Fibroblast of skin of left quadriceps (primary cell): ENCODE measurements around the gene SLAMF1.

Source experiments
- DNase-seq, 2 experiments: peaks; one replicate each; pipeline ENCODE4 v3.0.0-alpha.2; 2013; ENCODE audit warnings: low read depth in 2 of 2

Gene SLAMF1

DNA sequence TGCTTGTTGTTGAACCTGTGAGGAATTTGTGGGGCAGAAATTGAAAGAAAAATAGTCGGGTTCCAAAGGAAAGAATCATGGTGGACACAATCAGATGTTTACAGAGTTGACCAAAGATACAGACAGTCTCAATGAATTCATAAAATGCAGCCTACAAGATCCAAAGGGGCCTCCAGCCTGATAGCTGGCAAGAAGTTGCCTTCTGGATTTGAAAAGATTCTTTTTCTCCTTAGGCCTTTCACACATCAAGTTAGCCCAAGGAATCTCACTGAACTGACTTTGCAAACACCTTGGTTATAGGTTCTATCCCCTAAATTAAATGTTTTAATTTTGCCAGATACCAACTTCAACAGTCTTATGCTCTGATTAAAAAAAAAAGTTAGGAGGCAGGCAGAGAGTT is 21.5 kb downstream of the SLAMF1 start:
- DNase-seq, result no peak

DNA sequence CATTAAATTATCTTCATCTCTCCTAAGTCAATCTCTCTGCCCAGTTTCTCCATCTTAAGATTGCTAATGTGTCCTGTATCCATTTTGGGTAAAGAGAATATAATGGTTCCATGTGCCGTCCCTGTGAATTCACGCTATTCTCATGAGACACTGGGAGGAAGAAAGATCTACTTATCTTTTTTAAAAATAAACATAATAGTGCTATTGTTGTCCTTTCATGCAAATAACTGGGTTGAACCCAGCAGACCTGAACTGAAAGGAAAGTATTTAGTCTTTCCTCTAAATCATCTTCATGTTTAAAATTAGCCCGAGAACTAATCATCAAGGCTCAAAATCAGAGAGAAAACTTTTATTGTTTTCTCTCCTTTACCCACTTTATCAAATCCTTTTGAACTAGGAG is 22.4 kb downstream of the SLAMF1 start:
- DNase-seq, result no peak

DNA sequence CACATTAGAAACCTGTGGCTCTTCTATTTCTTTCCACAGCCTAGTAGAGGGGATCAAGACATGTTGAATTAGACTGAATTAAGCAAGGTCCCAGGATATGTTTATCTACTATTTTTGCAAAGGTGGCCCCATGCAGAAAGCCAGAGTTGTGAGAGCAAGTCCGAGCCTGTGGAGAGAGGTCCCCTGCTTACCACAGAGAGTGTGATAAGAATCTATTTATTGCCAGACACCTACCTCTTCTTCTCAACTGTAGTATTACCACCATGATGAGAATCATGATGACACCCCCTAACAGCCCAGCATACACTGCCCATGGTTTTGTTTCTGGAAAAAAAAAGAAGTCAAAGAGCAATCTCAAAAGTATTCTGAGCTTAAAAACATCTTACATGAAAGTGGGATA is 23.0 kb downstream of the SLAMF1 start:
- DNase-seq, result no peak

DNA sequence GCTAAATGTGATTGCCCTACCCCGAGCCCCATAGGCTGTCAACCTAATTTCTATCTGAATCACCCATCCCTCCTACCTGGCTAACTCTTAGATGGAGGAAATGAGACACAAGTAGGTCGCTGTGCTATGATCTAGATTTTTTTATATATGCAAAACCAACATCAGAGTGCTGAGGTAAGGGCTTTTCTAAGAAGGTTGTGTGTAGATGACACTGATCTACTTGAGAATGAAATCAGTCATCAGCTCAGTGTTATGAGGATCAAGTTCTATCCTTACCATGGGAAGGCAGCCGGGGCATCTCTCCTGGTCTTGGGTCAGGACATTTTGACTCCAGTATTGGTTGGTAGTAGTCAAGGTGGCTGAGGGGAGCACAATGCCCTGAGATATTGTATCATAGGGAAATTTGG is 23.6 kb downstream of the SLAMF1 start:
- no peak for DNase-seq

DNA sequence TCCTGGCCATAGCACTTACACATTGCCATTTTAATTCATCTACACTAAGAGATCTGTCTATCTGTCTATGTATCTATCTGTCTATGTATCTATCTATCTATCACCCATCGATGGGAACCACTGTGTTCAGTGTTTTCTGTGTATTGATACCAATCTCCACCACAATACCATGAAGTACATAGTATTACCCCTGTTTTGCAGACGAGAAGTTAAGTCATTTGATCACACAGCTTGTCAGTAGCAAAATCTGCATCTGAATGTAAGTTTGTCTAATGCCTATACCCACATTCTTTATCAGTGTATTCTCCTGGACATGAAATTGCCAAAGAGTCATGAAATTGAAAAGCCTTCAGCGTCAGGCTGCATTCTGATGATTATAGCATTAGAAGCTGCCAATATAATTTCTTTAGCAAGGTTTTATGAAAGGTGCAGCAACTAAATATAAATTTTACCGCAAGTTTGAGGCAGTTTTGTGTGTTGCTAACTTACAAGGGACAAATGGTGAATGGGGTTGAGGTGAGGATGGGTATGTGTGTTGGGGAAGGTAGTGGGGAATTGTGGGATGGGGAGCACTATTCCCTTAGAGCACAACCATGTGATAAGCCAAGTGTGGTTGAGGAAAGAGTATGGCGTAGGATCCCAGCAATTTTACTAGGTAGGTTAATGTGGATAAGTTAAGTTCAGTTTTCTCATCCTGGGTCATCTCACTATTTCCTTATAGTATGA is 24.2 kb downstream of the SLAMF1 start:
- DNase-seq, result no peak

DNA sequence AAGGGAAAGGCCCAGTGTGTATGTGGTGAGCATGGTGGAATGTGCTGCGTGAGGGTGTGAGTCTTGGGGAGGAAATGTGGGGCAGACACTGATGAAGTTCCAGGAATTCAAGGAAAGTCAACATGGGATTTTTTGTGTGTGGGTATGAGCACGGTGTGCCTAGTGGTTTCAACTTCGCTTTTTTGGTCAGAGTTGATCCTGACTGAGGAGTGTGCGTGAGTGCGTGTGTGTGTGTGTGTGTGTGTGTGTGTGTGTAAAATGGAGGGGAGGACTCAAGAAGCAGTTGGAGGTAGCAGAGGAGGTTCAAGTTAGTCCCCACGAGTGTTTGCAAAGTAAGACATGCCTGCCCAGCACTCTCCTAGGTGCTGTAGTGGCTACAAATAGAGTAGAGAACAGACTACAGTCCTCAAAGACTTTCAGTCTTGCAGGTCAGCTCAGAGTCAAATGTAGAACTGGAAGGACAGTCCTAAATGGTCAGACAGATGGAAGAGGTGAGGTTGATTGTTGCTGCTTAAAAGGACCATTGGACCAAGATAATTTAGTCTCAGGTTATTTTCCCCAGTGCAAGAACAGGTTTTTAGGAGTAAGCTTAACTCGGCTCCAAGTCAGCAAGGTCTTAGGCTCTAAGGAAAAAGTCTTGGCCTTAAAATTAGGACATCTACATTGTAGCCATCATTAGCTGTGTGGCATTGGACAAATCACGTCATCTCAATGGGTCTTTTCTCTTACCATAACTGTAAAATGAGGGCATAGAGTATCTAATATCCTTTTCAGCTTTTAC is 25.0 kb downstream of the SLAMF1 start:
- DNase-seq, result no peak

DNA sequence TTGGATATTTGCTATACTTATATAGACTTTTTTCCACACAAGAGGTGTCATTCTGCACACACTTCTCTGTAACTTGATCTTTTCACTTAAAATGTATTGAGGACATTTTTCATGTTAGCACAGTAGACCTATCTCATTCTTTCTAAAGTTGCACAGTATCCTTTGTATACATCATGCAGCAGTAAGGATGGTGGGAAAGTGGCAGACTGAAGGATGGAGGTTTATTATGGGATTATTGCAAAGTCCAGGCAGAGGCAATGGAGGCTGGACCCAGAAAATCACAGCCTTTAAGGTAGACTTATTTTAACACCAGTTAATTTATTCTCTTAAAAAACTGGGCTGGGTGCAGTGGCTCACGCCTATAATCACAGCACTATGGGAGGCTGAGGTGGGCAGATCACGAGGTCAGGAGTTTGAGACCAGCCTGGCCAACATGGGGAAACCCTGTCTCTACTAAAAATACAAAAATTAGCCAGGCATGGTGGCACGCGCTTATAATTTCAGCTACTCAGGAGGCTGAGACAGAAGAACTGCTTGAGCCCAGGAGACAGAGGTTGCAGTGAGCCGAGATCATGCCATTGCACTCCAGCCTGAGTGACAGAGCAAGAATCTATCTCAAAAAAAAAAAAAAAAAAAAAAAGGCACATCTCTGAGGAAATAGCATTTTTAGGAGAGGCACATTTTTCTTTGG is 25.8 kb downstream of the SLAMF1 start:
- no peak for DNase-seq

DNA sequence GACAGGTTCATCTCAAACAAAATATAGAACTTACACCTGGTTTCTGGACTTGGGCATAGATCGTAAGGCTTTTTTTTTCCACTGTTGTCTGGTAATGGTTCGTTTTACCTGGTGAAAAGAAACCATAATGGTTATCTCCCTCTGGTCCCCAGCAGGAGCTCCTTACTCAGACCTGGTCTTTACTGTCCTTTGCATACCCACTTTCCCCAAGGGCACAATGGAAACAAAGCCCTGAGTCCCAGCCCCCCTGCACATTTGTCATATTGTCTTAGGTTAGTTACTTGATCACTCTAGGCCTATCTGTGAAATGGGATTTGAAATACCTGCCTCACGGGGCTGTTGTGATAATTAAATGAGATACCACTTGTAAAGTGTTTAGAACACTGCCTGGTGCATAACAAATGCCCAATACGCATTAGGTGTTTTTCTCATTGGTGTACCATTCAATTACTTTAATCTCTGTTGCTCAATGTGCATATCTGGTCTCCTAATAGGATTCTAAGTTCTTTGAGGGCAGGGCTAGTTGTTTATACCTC is 27.0 kb downstream of the SLAMF1 start:
- no peak for DNase-seq

DNA sequence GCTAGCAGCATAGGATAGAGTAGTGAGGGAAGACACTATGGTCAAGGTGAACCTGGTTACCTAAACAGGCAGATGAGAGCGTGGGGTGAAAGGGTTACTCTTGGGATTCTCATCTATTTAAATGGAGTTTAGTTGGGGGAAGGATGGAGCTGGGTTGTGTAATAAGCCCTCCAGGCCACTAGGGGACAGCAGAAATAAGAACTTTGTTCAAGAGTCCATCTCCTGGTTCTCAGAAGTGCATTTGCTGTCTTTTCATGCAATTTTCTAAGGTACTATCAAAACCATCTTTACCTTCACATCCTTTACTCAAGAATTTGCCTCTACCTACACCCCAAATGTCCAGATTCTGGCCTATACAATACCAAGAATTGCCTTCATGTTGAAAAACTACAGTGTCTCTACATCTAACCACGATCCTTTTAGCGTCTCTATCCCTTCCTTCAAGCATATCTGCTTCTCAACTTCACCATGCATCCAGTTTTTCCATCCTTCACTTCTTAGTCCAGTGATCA is 28.0 kb downstream of the SLAMF1 start:
- no peak for DNase-seq

DNA sequence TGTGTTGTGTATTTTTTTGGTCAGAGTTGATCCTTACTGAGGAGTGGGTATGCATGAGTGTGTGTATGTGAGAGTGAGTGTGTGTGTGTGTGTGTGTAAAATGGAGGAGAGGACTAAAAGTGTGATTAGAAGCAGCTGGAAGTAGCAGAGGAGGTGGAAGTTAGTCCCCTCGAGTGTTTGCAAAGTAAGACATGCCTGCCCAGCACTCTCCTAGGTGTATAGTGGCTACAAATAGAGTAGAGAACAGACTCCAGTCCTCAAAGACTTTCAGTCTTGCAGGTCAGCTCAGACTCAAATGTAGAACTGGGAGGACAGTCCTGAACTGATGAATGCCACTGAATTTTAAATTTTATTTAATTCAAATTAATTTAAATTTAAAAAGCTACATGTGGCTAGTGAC is 28.5 kb downstream of the SLAMF1 start:
- no peak for DNase-seq

DNA sequence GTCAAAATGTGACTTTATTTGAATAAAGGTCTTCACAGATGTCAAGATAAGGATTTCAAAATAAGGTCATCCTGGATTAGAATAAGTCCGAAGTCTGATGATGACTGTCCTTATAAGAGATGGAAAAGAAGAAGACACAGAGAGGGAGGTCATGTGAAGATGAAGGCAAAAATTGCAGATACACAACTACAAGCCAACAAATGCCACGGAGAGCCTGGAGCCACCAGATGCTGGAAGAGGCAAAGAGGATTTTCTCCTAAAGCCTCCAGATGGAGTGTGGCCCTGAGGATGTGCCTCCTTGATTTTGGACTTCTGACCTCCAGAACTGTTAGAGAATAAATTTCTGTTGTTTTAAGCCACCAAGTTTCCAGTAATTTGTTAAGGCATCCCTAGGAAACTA is 31.2 kb downstream of the SLAMF1 start:
- DNase-seq, result no peak

DNA sequence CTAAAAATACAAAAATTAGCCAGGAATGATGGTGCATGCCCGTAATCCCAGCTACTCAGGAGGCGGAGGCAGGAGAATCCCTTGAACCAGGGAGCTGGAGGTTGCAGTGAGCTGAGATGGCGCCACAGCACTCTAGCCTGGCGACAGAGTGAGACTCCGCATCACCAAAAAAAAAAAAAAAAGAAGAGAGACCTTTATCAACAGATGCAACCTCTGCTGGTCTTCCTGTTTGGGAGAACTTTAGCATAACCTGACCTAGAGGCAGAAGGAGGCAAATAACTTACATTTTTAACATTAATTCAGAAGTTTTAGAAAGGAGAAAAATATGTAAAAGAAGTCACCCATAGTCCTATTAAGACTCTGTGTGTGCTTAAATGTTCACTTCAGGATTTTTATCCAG is 32.4 kb downstream of the SLAMF1 start:
- DNase-seq, result no peak

DNA sequence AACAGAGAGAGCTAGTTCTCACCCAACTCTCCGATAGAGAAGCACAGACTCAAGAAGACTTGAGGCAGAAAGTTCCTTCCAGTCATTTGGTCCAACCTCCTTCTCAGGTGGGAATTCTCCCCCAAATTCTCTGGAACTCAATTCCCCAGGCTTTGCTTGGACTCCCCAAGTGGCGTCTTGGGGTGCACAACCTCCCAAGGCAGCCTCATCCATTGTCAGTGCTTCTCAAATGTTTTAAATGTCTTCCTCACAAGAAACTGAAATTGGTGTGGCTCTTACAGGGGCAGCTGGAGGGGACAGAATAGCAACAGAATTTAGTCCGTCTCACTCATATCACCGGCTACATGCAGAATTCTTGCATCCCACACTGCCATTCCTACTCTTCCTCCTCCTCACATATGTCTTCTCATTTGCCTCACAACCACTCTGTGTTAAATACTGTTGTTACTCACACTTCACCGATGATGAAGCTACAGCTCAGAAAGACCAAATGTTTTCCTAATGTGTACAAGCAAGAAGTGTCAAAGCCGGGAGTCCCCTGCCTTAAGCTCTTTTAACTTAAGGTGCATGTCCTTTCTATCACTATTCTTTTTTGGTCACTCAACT is 34.1 kb downstream of the SLAMF1 start:
- no peak for DNase-seq

DNA sequence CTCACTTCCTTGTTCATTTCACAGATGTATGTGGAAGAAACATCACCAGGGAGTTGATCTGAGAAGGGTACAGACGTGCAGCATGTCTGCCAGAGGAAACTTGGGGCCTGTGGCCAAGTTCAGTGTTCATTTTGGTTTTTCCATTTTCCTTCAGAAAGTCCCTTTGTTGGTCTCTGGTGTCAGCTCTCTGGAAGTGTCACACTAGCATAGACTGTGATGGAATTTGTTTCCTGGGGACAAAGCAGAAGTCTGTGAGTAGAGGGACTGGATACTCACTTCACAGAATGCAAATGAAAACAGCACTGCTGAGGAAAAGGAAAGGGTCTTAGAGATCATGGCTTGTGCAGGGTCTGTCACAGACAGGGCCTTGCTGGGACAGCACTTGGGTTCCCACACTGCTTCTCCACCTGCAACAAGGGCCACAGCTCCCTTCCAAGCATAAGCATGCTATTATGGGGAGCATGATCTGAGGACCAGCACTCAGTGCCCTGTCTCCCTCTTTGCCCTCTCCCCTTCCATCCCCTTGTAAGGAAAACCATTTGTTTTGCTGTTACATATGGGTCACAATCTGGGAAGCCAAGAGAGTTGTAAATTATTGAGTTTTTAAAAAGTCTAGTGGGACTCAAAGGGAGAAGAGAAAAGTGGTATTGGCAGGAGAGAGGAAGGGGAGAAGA is 36.1 kb downstream of the SLAMF1 start:
- DNase-seq, result no peak

DNA sequence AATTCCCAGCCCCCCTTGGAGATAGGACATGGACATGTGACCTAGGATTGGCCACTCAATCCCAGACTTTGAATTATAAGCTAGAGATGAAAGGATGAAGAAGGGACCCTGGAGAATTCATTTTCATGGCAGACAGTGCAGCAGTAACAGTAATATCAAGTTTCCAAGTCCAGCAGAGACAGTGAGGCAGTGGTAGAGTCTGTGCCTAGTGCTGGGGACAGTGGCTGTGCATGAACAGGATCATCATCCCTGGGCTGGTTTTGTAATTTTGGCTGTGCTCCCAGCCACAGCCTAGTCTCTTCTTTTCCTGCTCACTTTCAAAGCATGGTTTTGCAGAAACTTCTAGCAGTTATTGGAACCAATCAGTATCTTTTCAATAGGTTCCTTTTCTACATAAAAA is 37.9 kb downstream of the SLAMF1 start:
- DNase-seq, result no peak

DNA sequence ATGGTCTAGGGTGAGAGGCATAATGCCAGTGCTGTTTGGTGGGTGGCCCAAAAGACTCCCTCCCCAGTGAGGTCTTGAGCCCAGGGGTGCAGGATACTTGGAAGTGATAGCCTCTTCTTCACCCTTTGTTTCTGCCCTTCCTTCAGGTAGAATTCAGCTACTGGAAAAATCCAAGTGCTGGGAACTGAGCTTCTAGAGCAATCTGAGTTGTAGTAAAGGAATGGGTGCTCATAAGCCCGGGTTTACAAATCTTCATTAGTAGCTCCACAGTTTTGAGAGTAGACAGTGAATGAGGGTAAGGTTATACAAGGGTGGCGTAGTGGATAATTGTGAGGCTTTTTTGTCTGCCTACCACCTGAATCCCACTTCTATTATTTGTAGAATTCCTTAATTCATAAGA is 38.3 kb downstream of the SLAMF1 start:
- DNase-seq, result no peak

DNA sequence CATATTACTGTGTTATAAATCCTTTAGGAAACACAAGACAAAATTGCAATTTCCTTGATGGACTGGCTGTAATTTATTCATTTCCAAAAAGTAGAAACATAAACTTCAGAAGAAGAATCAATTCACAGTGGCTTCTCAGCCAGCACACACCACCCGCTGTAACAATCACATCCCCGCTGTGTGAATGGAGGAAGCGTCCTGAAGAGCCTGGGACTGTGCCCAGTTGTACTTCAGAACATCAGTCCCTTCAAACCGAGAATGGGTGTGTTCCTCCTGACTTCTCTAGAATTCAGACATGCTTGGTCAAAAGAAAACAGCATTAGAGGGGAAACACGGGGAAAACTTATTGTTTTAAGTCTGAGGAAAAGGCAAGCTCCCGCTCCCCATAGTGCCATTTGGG is 38.8 kb downstream of the SLAMF1 start:
- DNase-seq, result no peak

DNA sequence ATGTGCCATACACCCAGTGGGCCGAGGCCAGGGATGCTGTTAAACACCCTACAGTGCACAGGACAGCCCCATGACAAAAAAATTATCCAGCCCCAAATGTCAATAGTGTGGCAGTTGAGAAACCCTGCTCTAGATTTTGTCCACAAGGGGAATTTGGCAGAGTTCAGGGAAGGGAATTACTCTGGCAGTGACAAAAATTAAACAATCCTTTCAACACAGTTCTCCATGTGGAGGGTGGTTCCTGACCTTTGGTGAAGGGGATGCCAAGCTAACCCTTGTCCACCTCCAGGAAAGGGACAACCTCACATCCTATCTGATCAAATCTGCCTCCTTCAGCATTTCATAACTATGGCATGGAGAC is 39.2 kb downstream of the SLAMF1 start:
- DNase-seq, result no peak

DNA sequence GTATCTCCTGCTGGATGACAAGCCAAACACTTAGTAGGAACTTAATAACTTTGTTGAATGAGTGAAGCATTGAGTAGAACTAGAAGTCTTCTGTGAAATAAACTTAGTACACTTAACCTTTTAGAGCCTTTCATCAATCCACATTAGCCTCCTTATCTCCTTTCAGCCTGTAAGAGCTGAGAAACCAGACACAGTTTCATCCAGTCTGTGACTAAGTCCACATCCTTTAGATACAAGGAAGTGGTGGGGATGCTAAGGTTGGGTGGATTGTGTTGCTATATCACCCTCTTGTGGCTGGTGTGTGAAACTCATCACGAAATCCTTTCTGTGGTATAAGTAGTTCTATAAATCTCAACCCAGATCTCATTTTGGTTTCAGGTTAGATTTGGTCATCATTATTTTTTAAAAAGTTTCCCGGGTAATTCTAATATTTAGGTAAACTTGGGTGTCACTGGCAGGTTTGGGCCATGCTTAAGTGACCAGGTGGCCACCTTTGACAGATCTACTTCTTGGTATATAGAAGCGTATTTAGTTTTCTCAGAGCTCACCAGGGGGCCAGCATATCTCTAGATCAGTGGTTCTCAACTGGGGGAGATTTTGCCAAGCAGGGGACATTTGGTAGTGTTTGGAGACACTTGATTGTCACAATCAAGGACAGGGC is 39.7 kb downstream of the SLAMF1 start:
- peak; percentile 36 to 40 for DNase-seq

DNA sequence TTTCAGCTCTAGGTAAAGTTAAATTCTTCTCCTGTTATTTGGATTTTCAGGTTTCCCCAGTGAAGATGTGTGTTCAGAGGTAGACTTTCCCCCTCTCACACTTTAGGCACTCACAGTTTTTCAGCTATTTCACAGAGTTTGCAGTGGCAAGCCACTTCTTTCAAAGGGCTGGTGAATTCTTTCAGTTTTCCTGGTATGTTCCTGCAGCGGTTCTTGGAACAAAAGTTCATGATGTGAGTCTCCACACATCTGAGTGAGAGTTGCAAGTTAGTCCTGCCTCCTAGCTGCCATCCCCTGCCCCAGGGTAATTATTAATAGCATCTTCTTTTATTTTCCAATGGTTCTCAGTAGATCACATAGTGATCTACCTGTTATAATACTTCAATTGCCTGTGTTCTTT is 40.2 kb downstream of the SLAMF1 start:
- DNase-seq, result no peak
